ENCODE measurements around the gene IQCC. TPM values are rescaled to one million over a fixed set of nuclear protein-coding genes. Genes with fewer than 3 reads are reported as not detected.

IQCC gene
- polyA plus RNA-seq, 1 donor (not counting 4 experiments of a cell fraction or from before 2014, with no cell fraction given) = 1.5 TPM

- Histone ChIP-seq H3K27me3 (ENCODE audit: control insufficient read depth, extremely low read depth, insufficient read depth, low read length) (no peaks in the 10 kb centered on the region), H3K36me3 (ENCODE audit: control insufficient read depth in 2 of 2, extremely low read depth in 1 of 2, insufficient read depth in 2 of 2, low read length in 2 of 2) (peaks cover 14 to 52% of the 10 kb centered on the region in 2 experiments), H3K4me2 (ENCODE audit: control insufficient read depth, extremely low read depth, insufficient read depth, low read depth, low read length) (peak overlapping the region; percentile 31), H3K79me2 (ENCODE audit: control insufficient read depth, insufficient read depth, low read length) (no peaks in the 10 kb centered on the region), H3K4me1 (ENCODE audit: control insufficient read depth, extremely low read depth, insufficient read depth, low read length) (peaks cover 11% of the 10 kb centered on the region), H3K9ac (ENCODE audit: control insufficient read depth, extremely low read depth, insufficient read depth, low read length) (no peak overlapping the region), H4K20me1 (ENCODE audit: control insufficient read depth, extremely low read depth, insufficient read depth, low read length) (no peaks in the 10 kb centered on the region), H3K9me1 (ENCODE audit: control insufficient read depth, extremely low read depth, insufficient read depth, low read length) (no peaks in the 10 kb centered on the region), H3K27ac (ENCODE audit: control insufficient read depth, insufficient read depth, low read length) (peak overlapping the region; percentile 27), H3K4me3 (ENCODE audit: control insufficient read depth in 2 of 3, extremely low read depth in 1 of 3, insufficient read depth in 2 of 3, low read depth in 1 of 3, low read length in 3 of 3) (no peak overlapping the region), H2AFZ (ENCODE audit: control insufficient read depth, low read length) (no peak overlapping the region), H3K9me3 (ENCODE audit: control insufficient read depth, low read depth, low read length) (no peaks in the 10 kb centered on the region)
- TF ChIP-seq EZH2 (IDR thresholded peaks at IDR 0.05; ENCODE audit: low read length) (no peak), CTCF (optimal IDR thresholded peaks at IDR 0.05 in 1 of 3, IDR thresholded peaks at IDR 0.05 in 1 of 3, conservative IDR thresholded peaks at IDR 0.05 in 1 of 3; ENCODE audit: extremely low read depth in 1 of 3, insufficient read depth in 2 of 3, low read length in 3 of 3) (no peak)
- peak; percentile 7 for DNase-seq (ENCODE audit: low read depth, low spot score)
- FAIRE-seq = peak; percentile 86
- dilution Hi-C loops (cut with MboI; ENCODE audit: extremely low pct_ligation_motif_present, low sequenced_read_pairs) = no loop called here
Observed at GRCh38 chr1:32172621-32173245, 32.7 kb upstream of the IQCC start.

- FAIRE-seq = no peak
- DNase-seq (ENCODE audit: low read depth, low spot score) = no peak
- peak overlapping the region; percentile 87 for H3K4me2 ChIP-seq (ENCODE audit: control insufficient read depth, extremely low read depth, insufficient read depth, low read depth, low read length)
- H3K79me2 ChIP-seq (ENCODE audit: control insufficient read depth, insufficient read depth, low read length) = peaks cover 29% of the 10 kb centered on the region
- no peak overlapping the region for H3K4me3 ChIP-seq (ENCODE audit: control insufficient read depth in 2 of 3, extremely low read depth in 1 of 3, insufficient read depth in 2 of 3, low read depth in 1 of 3, low read length in 3 of 3)
- H3K27ac ChIP-seq (ENCODE audit: control insufficient read depth, insufficient read depth, low read length) = peak overlapping the region; percentile 90
- no peaks in the 10 kb centered on the region for H3K27me3 ChIP-seq (ENCODE audit: control insufficient read depth, extremely low read depth, insufficient read depth, low read length)
- dilution Hi-C loops (cut with MboI; ENCODE audit: extremely low pct_ligation_motif_present, low sequenced_read_pairs) = no loop called here
- H2AFZ ChIP-seq (ENCODE audit: control insufficient read depth, low read length) = peak overlapping the region; percentile 4
- H4K20me1 ChIP-seq (ENCODE audit: control insufficient read depth, extremely low read depth, insufficient read depth, low read length) = no peaks in the 10 kb centered on the region
- peaks cover 3% of the 10 kb centered on the region for H3K9me1 ChIP-seq (ENCODE audit: control insufficient read depth, extremely low read depth, insufficient read depth, low read length)
- peak overlapping the region; percentile 90 for H3K9ac ChIP-seq (ENCODE audit: control insufficient read depth, extremely low read depth, insufficient read depth, low read length)
- H3K36me3 ChIP-seq (ENCODE audit: control insufficient read depth in 2 of 2, extremely low read depth in 1 of 2, insufficient read depth in 2 of 2, low read length in 2 of 2) = peaks cover 10 to 29% of the 10 kb centered on the region in 2 experiments
- no peaks in the 10 kb centered on the region for H3K9me3 ChIP-seq (ENCODE audit: control insufficient read depth, low read depth, low read length)
- H3K4me1 ChIP-seq (ENCODE audit: control insufficient read depth, extremely low read depth, insufficient read depth, low read length) = peaks cover 19% of the 10 kb centered on the region
- TF ChIP-seq CTCF (optimal IDR thresholded peaks at IDR 0.05 in 1 of 3, IDR thresholded peaks at IDR 0.05 in 1 of 3, conservative IDR thresholded peaks at IDR 0.05 in 1 of 3; ENCODE audit: extremely low read depth in 1 of 3, insufficient read depth in 2 of 3, low read length in 3 of 3) (no peak), EZH2 (IDR thresholded peaks at IDR 0.05; ENCODE audit: low read length) (no peak)
Observed at GRCh38 chr1:32178380-32179192, 26.9 kb upstream of the IQCC start.

Measured in keratinocyte (primary cell).